Thoracic aorta (tissue), 2 donors: ENCODE data around the gene DCAKD. TPM values are rescaled to one million over a fixed set of nuclear protein-coding genes. Genes with fewer than 3 reads are reported as not detected.

ENCODE experiments used
- ATAC-seq: fragments of 150-250 bp; one replicate; pipeline ENCODE4 v1.8.0; 2017; ENCODE audit warnings: low read depth; ENCODE audit not compliant: insufficient number of reproducible peaks, low FRiP score
- DNase-seq: peaks from one replicate; pipeline ENCODE4 v3.0.0-alpha.2; 2020; ENCODE audit warnings: low spot score
- H3K27ac ChIP-seq, 2 donors: fragments of 200-600 bp; sonication (generic); 1 replicate in 1 of 2; 2 replicates in 1 of 2; pipeline ENCODE4 v1.5.1; 2016; ENCODE audit warnings: mild to moderate bottlenecking in 2 of 2, moderate library complexity in 2 of 2
- H3K27me3 ChIP-seq: fragments of 200-600 bp; sonication (generic); replicated peaks from 2 replicates; pipeline ENCODE4 v1.6.0; 2016; ENCODE audit warnings: mild to moderate bottlenecking; ENCODE audit not compliant: insufficient read depth
- H3K36me3 ChIP-seq: fragments of 200-600 bp; sonication (generic); one replicate; pipeline ENCODE4 v1.5.1; 2016
- H3K4me1 ChIP-seq, 2 donors: fragments of 200-600 bp; sonication (generic); 1 replicate in 1 of 2; 2 replicates in 1 of 2; pipeline versions ENCODE4 v1.5.1 to v1.6.0; 2016; ENCODE audit warnings: low read depth in 2 of 2, mild to moderate bottlenecking in 1 of 2; ENCODE audit not compliant: control insufficient read depth in 1 of 2
- H3K4me3 ChIP-seq: fragments of 200-600 bp; sonication (generic); 2 replicates; pipeline ENCODE4 v1.5.1; 2016; ENCODE audit warnings: mild to moderate bottlenecking
- H3K9me3 ChIP-seq: fragments of 200-600 bp; sonication (generic); 2 replicates; pipeline ENCODE4 v1.5.1; 2016
- CTCF ChIP-seq: fragments of 200-600 bp; sonication (generic); IDR thresholded peaks from one replicate; pipeline ENCODE4 v1.5.1; 2019; ENCODE audit warnings: antibody characterized with exemption
- total RNA-seq, 2 donors: library from RNA; depleted of rRNA; stranded (reverse); fragments of >200 nt; gene quantifications; one replicate each; pipeline versions ENCODE4 v1.1.0 to v1.2.3, GENCODE V29; 2016

The DCAKD gene
- total RNA-seq, 2 donors from 2014 or later: 34.6 to 56.5 TPM

- no peak for ATAC-seq
- Histone ChIP-seq H3K27ac (no peak overlapping the region), H3K4me1 (no peaks in the 10 kb centered on the region), H3K9me3 (no peaks in the 10 kb centered on the region), H3K36me3 (no peaks in the 10 kb centered on the region), H3K4me3 (no peak overlapping the region), H3K27me3 (no peaks in the 10 kb centered on the region)
- DNase-seq: no peak
- no peak for TF ChIP-seq CTCF
These were observed 52.0 kb downstream of the DCAKD start for GRCh38 chr17:44999433-44999832.

- no peaks in the 10 kb centered on the region for H3K4me1 ChIP-seq
- TF ChIP-seq CTCF: no peak
- ATAC-seq: no peak
- H3K9me3 ChIP-seq: no peaks in the 10 kb centered on the region
- no peak overlapping the region for H3K4me3 ChIP-seq
- no peaks in the 10 kb centered on the region for H3K36me3 ChIP-seq
- H3K27me3 ChIP-seq: no peaks in the 10 kb centered on the region
- no peak overlapping the region for H3K27ac ChIP-seq
- no peak for DNase-seq
These were observed 52.8 kb downstream of the DCAKD start for GRCh38 chr17:44998646-44999045.

- ATAC-seq: no peak
- H3K27me3 ChIP-seq: no peaks in the 10 kb centered on the region
- no peaks in the 10 kb centered on the region for H3K36me3 ChIP-seq
- no peak for DNase-seq
- no peak overlapping the region for H3K4me3 ChIP-seq
- TF ChIP-seq CTCF: no peak
- H3K4me1 ChIP-seq: no peaks in the 10 kb centered on the region
- H3K27ac ChIP-seq: no peak overlapping the region
- H3K9me3 ChIP-seq: no peaks in the 10 kb centered on the region
These were observed 53.5 kb downstream of the DCAKD start for GRCh38 chr17:44997733-44998520.

GRCh38 chr17:44996304-44996703 is 55.1 kb downstream of the DCAKD start:
- Histone ChIP-seq H3K4me3 (no peak overlapping the region), H3K9me3 (no peaks in the 10 kb centered on the region), H3K36me3 (no peaks in the 10 kb centered on the region), H3K27me3 (no peaks in the 10 kb centered on the region), H3K4me1 (no peaks in the 10 kb centered on the region), H3K27ac (no peak overlapping the region)
- DNase-seq (no peak), ATAC-seq (no peak)
- TF ChIP-seq CTCF: no peak

GRCh38 chr17:44995436-44996001 is 55.9 kb downstream of the DCAKD start:
- TF ChIP-seq CTCF: no peak
- Histone ChIP-seq H3K4me3 (no peak overlapping the region), H3K4me1 (no peaks in the 10 kb centered on the region), H3K27me3 (no peaks in the 10 kb centered on the region), H3K9me3 (no peaks in the 10 kb centered on the region), H3K27ac (no peak overlapping the region), H3K36me3 (no peaks in the 10 kb centered on the region)
- ATAC-seq (no peak), DNase-seq (no peak)
